K562 (cell line): ENCODE data around the gene ECI1. TPM values are rescaled to one million over a fixed set of nuclear protein-coding genes. Genes with fewer than 3 reads are reported as not detected.

Experiments used
- HMGXB4 ChIP-seq: sonication (generic); formaldehyde crosslinking; IDR thresholded peaks from 2 replicates; pipeline ENCODE4 v1.8.1; 2023; ENCODE audit warnings: mild to moderate bottlenecking, missing genetic modification reagents
- MGA ChIP-seq: fragments of 450-650 bp; IDR thresholded peaks from 2 replicates; pipeline ENCODE4 v1.6.1; 2016; ENCODE audit warnings: mild to moderate bottlenecking, moderate library complexity
- NR2C2 ChIP-seq, 2 experiments: fragments of 200-800 bp in 1 of 2; sonication (Bioruptor generic) in 1 of 2; sonication (generic) in 1 of 2; formaldehyde crosslinking in 1 of 2; IDR thresholded peaks; 2 replicates each; pipeline versions ENCODE4 v1.6.1 to v1.8.0; 2016 to 2022; ENCODE audit warnings: mild to moderate bottlenecking in 1 of 2, missing compliant biosample characterization in 1 of 2, missing genetic modification characterization in 1 of 2, missing genetic modification reagents in 1 of 2
- POLR2G ChIP-seq: fragments of 200-400 bp; formaldehyde crosslinking; IDR thresholded peaks from 2 replicates; pipeline ENCODE4 v1.6.1; 2017; ENCODE audit warnings: low read depth, mild to moderate bottlenecking, antibody characterized with exemption, low read length, moderate library complexity
- RBFOX2 ChIP-seq: fragments of 200-400 bp; formaldehyde crosslinking; IDR thresholded peaks from 2 replicates; pipeline ENCODE4 v1.6.1; 2017; ENCODE audit warnings: low read depth, mild to moderate bottlenecking, low read length, moderate library complexity
- RERE ChIP-seq: sonication (generic); formaldehyde crosslinking; IDR thresholded peaks from 2 replicates; pipeline ENCODE4 v1.8.0; 2023; ENCODE audit warnings: missing genetic modification reagents, mild to moderate bottlenecking, borderline replicate concordance
- RFX7 ChIP-seq: fragments of 250-450 bp; sonication (Bioruptor Pico); IDR thresholded peaks from 2 replicates; pipeline ENCODE4 v1.5.1; 2021; ENCODE audit warnings: mild to moderate bottlenecking
- polyA plus RNA-seq, 8 experiments: library from polyadenylated mRNA; depleted of rRNA in 4 of 8; stranded (reverse) in 5 of 8; unstranded in 3 of 8; fragments of >200 nt; fragmentation: Nextera tagmentation in 2 of 8; fragmentation: Illumina TruSeq in 1 of 8; extraction: Ambion mirVana in 2 of 8; extraction: Trizol in 1 of 8; gene quantifications; 2 replicates each; pipeline versions ENCODE4 v1.2.1 to v1.2.3, GENCODE V29; 2011 to 2014; ENCODE audit warnings: inconsistent platforms in 1 of 8, missing spikeins in 1 of 8
- total RNA-seq, 7 experiments: library from RNA; depleted of rRNA in 6 of 7; stranded (reverse); fragments of >200 nt in 6 of 7; fragmentation: Illumina TruSeq in 2 of 7; extraction: Trizol in 2 of 7; gene quantifications; 2 replicates each; pipeline versions ENCODE4 v1.2.1 to v1.2.3, GENCODE V29; 2011 to 2021; ENCODE audit warnings: low replicate concordance in 1 of 7

ECI1 gene
- total and polyA plus RNA-seq, 9 of the 15 experiments (the other 6 are each of a cell fraction or from before 2014, with no cell fraction given), result 4.7 to 189 (median 54.0) TPM

GRCh38 chr16:2273931-2274330 is 22.5 kb upstream of the ECI1 start (continued):
- no peak for TF ChIP-seq RERE (CRISPR knock-in tag)
- no peak for TF ChIP-seq MGA
- no peak for TF ChIP-seq HMGXB4 (CRISPR knock-in tag)
- TF ChIP-seq RFX7 (CRISPR knock-in tag), result no peak
- no peak for TF ChIP-seq NR2C2 (CRISPR knock-in tag; IDR thresholded peaks at IDR 0.05)
- TF ChIP-seq NR2C2 (tag; IDR thresholded peaks at IDR 0.05), result no peak
- TF ChIP-seq RBFOX2, result 0 out of 2 replicates have a peak, but pooled peaks have one; percentile 7
- peak; percentile 49; the same call in 1 of the 2 replicates for TF ChIP-seq POLR2G
